ENCODE measurements around the gene AK9.
"Not testable (repeated sequence)": the region's sequence is repeated elsewhere in the genome, so short reads cannot be mapped to it uniquely, and the experiment has no call there.

The AK9 gene

GRCh38 chr6:109477725-109478124 is 213.3 kb downstream of the AK9 start:
- DNase-seq, result no peak

- no peak for DNase-seq
Observed at GRCh38 chr6:109477184-109477583, 213.8 kb downstream of the AK9 start.

- DNase-seq, result no peak
Observed at GRCh38 chr6:109475625-109476024, 215.4 kb downstream of the AK9 start.

- no peak for DNase-seq
Observed at GRCh38 chr6:109474995-109475394, 216.0 kb downstream of the AK9 start.

GRCh38 chr6:109473120-109473519 is 217.9 kb downstream of the AK9 start:
- no peak for DNase-seq

- no peak for DNase-seq
Observed at GRCh38 chr6:109472132-109472995, 218.6 kb downstream of the AK9 start.

- no peak for DNase-seq
Observed at GRCh38 chr6:109471105-109471810, 219.7 kb downstream of the AK9 start.

- no peak for DNase-seq
Observed at GRCh38 chr6:109469591-109470189, 221.3 kb downstream of the AK9 start.

- no peak for DNase-seq
Observed at GRCh38 chr6:109467696-109468095, 223.3 kb downstream of the AK9 start.

- DNase-seq, result no peak
Observed at GRCh38 chr6:109466212-109466923, 224.6 kb downstream of the AK9 start.

GRCh38 chr6:109465772-109466171 is 225.2 kb downstream of the AK9 start:
- DNase-seq, result no peak

- no peak for DNase-seq
Observed at GRCh38 chr6:109461733-109462526, 229.1 kb downstream of the AK9 start.

- DNase-seq, result not testable (repeated sequence)
Observed at GRCh38 chr6:109461205-109461604, 229.8 kb downstream of the AK9 start.

- no peak for DNase-seq
Observed at GRCh38 chr6:109460161-109460829, 230.7 kb downstream of the AK9 start.

GRCh38 chr6:109458774-109459531 is 232.0 kb downstream of the AK9 start:
- DNase-seq, result peak; percentile 73

GRCh38 chr6:109457562-109457996 is 233.4 kb downstream of the AK9 start:
- DNase-seq, result no peak

- DNase-seq, result no peak
Observed at GRCh38 chr6:109456710-109457561, 234.1 kb downstream of the AK9 start.

GRCh38 chr6:109456111-109456583 is 234.9 kb downstream of the AK9 start:
- no peak for DNase-seq

GRCh38 chr6:109455437-109456110 is 235.4 kb downstream of the AK9 start, which contains the start of gene MICAL1:
Gene MICAL1, minus strand, starts transcription at chr6:109455772. Its CDS starts 1,576 bp downstream, at chr6:109454196.
- DNase-seq, result peak; percentile 74

Data from activated CD4-positive, alpha-beta T cell treated with anti-CD3 and anti-CD28 coated beads, Interleukin-2, amount 50 U/mL, for 16 hours (primary cell).